ENCODE results near the gene VPS18. TPM values are rescaled to one million over a fixed set of nuclear protein-coding genes. Genes with fewer than 3 reads are reported as not detected.

The VPS18 gene
- total and polyA plus RNA-seq, 2 donors = 10.3 to 12.4 TPM

DNA sequence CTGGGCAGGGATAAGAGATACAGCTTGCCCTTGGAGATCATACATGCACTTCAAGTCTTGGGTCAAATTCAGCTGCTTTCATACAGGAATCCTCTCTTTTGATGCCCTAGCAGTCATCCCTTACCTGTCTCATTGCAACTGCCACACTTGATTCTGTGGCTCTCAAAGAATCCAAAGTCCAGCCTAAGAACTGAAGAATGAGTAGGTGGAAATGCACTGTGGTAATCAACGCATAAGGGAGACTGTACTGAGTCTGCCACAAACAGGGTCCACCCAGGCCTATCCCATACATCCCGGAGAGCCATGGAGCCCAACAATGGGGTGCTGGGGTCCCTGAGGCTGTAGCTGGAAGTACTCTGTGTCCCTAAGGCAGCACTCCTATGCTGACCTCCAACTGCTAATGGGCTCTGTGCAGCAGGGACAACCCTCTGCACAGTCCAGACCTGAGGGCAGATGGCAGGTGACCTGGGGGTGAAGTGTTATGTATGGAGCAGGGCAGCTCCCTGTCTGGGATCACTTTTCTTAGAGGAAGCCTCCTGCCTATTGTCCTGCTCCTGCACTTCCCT lies 1.7 kb upstream of the VPS18 start:
- Histone ChIP-seq H3K27ac (ENCODE audit: low read depth in 1 of 2, low read length in 1 of 2) (no peak overlapping the region), H3K4me3 (ENCODE audit: low read length in 2 of 2) (no peak overlapping the region), H3K9me3 (ENCODE audit: control insufficient read depth in 2 of 2, insufficient read depth in 1 of 2, low read length in 1 of 2) (no peaks in the 10 kb centered on the region), H3K27me3 (ENCODE audit: control insufficient read depth in 2 of 2, insufficient read depth in 1 of 2, low read length in 1 of 2) (peaks cover 0 to 16% of the 10 kb centered on the region in 2 donors), H3K4me1 (ENCODE audit: control insufficient read depth in 2 of 2, insufficient read depth in 2 of 2, low read length in 2 of 2) (peaks cover 10 to 22% of the 10 kb centered on the region in 2 donors), H3K36me3 (ENCODE audit: control insufficient read depth in 2 of 2, insufficient read depth in 2 of 2, low read length in 1 of 2) (peaks cover 3 to 4% of the 10 kb centered on the region in 2 donors)
- DNase-seq (ENCODE audit: low read depth in 6 of 9, low spot score in 9 of 9) = no peak
- WGBS = 97% methylated on average over 2 of the region's 2 CpGs

DNA sequence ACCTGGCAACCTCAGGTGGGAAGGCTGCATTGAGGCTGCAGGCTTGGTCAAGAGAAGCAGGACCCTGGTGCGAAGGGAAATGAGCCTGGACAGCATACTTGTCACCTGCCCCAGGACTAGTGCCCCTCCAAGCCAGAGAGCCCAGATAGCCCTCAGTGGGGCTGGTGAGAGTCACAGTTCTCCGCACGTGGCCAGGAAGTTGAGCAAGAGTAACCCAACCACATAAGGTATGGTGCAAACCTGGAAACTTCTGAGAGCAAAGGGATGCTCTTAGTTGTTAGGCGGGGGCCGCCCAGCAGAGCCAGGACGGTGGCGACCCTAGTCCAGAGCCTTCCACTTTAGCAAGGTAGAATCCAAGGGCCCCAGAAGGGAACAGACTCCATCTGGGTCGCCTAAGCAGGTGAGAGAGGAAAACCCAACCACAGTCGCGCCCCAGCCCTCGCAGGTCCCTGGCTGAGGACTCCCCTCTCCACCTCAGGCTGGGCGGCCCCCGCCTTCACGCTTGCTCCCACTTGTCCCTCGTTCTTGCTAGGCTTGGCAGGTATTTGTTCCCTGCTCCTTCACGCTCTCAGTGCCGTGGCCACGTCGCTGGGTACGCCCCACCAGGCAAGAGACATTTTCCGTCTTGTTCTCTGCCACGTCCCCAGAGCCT lies 1.1 kb upstream of the VPS18 start:
- H3K27ac ChIP-seq (ENCODE audit: low read depth in 1 of 2, low read length in 1 of 2) = no peak overlapping the region
- no peaks in the 10 kb centered on the region for H3K9me3 ChIP-seq (ENCODE audit: control insufficient read depth in 2 of 2, insufficient read depth in 1 of 2, low read length in 1 of 2)
- H3K27me3 ChIP-seq (ENCODE audit: control insufficient read depth in 2 of 2, insufficient read depth in 1 of 2, low read length in 1 of 2) = peaks cover 0 to 16% of the 10 kb centered on the region in 2 donors
- H3K36me3 ChIP-seq (ENCODE audit: control insufficient read depth in 2 of 2, insufficient read depth in 2 of 2, low read length in 1 of 2) = peaks cover 3 to 4% of the 10 kb centered on the region in 2 donors
- no peak for DNase-seq (ENCODE audit: low read depth in 6 of 9, low spot score in 9 of 9)
- 88% methylated on average over 22 of the region's 22 CpGs for WGBS
- peaks cover 10 to 22% of the 10 kb centered on the region in 2 donors for H3K4me1 ChIP-seq (ENCODE audit: control insufficient read depth in 2 of 2, insufficient read depth in 2 of 2, low read length in 2 of 2)
- H3K4me3 ChIP-seq (ENCODE audit: low read length in 2 of 2) = no peak overlapping the region

DNA sequence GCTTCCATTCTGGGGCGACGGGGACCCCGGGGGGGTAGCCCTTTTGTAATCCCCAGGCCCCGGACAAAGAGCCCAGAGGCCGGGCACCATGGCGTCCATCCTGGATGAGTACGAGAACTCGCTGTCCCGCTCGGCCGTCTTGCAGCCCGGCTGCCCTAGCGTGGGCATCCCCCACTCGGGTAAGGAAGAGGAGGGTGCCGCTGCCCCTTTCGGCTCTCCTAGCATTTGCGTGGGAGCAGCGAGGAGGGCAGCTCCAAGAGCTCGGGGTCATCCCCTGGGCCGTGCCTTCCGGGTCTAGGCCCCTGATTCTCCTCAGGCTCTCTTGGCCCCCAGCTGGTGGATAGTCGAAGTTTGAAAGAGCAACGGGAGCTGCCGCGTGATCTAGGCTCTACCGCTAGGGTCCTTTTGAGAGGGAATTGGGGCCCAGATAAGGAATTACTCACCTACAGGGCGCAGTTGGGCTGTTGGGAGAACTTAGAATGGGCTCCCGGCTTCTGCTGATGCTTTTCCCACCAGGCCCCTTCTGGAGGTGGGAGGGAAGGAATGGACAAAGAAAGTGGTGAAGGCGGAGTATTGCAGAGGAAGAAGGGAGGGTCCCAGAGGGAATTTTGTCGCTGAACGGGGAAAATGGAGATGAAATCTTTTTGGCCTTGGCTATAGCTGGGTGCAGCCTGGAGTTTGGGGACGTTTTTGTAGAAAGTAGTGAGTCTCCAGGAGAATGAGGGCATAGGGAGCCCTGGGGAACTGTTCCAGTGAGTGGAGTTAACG lies 615 bp downstream of the VPS18 start:
- H3K4me3 ChIP-seq (ENCODE audit: low read length in 2 of 2) = peak overlapping the region; percentile 85 to 91
- WGBS = 4% methylated on average over 33 of the region's 33 CpGs
- peaks cover 0 to 16% of the 10 kb centered on the region in 2 donors for H3K27me3 ChIP-seq (ENCODE audit: control insufficient read depth in 2 of 2, insufficient read depth in 1 of 2, low read length in 1 of 2)
- peak overlapping the region; percentile 68 to 69 for H3K27ac ChIP-seq (ENCODE audit: low read depth in 1 of 2, low read length in 1 of 2)
- no peaks in the 10 kb centered on the region for H3K9me3 ChIP-seq (ENCODE audit: control insufficient read depth in 2 of 2, insufficient read depth in 1 of 2, low read length in 1 of 2)
- peaks cover 16 to 18% of the 10 kb centered on the region in 2 donors for H3K36me3 ChIP-seq (ENCODE audit: control insufficient read depth in 2 of 2, insufficient read depth in 2 of 2, low read length in 1 of 2)
- DNase-seq (ENCODE audit: low read depth in 6 of 9, low spot score in 9 of 9) = peak in 3 of 9 donors; percentile 42 to 72 (median 47)
- peaks cover 10 to 22% of the 10 kb centered on the region in 2 donors for H3K4me1 ChIP-seq (ENCODE audit: control insufficient read depth in 2 of 2, insufficient read depth in 2 of 2, low read length in 2 of 2)

DNA sequence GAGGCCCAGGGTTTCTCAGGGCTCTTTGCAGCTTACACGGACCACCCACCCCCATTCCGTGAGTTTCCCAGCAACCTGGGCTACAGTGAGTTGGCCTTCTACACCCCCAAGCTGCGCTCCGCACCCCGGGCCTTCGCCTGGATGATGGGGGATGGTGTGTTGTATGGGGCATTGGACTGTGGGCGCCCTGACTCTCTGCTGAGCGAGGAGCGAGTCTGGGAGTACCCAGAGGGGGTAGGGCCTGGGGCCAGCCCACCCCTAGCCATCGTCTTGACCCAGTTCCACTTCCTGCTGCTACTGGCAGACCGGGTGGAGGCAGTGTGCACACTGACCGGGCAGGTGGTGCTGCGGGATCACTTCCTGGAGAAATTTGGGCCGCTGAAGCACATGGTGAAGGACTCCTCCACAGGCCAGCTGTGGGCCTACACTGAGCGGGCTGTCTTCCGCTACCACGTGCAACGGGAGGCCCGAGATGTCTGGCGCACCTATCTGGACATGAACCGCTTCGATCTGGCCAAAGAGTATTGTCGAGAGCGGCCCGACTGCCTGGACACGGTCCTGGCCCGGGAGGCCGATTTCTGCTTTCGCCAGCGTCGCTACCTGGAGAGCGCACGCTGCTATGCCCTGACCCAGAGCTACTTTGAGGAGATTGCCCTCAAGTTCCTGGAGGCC lies 5.4 kb downstream of the VPS18 start:
- no peak overlapping the region for H3K27ac ChIP-seq (ENCODE audit: low read depth in 1 of 2, low read length in 1 of 2)
- 97% methylated on average over 33 of the region's 33 CpGs for WGBS
- H3K36me3 ChIP-seq (ENCODE audit: control insufficient read depth in 2 of 2, insufficient read depth in 2 of 2, low read length in 1 of 2) = peaks cover 41 to 47% of the 10 kb centered on the region in 2 donors
- H3K27me3 ChIP-seq (ENCODE audit: control insufficient read depth in 2 of 2, insufficient read depth in 1 of 2, low read length in 1 of 2) = no peaks in the 10 kb centered on the region
- H3K4me1 ChIP-seq (ENCODE audit: control insufficient read depth in 2 of 2, insufficient read depth in 2 of 2, low read length in 2 of 2) = peaks cover 22 to 33% of the 10 kb centered on the region in 2 donors
- DNase-seq (ENCODE audit: low read depth in 6 of 9, low spot score in 9 of 9) = no peak
- H3K4me3 ChIP-seq (ENCODE audit: low read length in 2 of 2) = no peak overlapping the region
- no peaks in the 10 kb centered on the region for H3K9me3 ChIP-seq (ENCODE audit: control insufficient read depth in 2 of 2, insufficient read depth in 1 of 2, low read length in 1 of 2)

DNA sequence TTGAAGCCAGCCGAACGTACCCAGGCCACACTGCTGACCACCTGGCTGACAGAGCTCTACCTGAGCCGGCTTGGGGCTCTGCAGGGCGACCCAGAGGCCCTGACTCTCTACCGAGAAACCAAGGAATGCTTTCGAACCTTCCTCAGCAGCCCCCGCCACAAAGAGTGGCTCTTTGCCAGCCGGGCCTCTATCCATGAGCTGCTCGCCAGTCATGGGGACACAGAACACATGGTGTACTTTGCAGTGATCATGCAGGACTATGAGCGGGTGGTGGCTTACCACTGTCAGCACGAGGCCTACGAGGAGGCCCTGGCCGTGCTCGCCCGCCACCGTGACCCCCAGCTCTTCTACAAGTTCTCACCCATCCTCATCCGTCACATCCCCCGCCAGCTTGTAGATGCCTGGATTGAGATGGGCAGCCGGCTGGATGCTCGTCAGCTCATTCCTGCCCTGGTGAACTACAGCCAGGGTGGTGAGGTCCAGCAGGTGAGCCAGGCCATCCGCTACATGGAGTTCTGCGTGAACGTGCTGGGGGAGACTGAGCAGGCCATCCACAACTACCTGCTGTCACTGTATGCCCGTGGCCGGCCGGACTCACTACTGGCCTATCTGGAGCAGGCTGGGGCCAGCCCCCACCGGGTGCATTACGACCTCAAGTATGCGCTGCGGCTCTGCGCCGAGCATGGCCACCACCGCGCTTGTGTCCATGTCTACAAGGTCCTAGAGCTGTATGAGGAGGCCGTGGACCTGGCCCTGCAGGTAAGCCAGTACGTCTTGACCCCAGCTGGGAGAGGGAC lies 6.2 kb downstream of the VPS18 start:
- WGBS = 97% methylated on average over 36 of the region's 36 CpGs
- Histone ChIP-seq H3K4me1 (ENCODE audit: control insufficient read depth in 2 of 2, insufficient read depth in 2 of 2, low read length in 2 of 2) (peaks cover 15 to 27% of the 10 kb centered on the region in 2 donors), H3K27ac (ENCODE audit: low read depth in 1 of 2, low read length in 1 of 2) (no peak overlapping the region)

DNA sequence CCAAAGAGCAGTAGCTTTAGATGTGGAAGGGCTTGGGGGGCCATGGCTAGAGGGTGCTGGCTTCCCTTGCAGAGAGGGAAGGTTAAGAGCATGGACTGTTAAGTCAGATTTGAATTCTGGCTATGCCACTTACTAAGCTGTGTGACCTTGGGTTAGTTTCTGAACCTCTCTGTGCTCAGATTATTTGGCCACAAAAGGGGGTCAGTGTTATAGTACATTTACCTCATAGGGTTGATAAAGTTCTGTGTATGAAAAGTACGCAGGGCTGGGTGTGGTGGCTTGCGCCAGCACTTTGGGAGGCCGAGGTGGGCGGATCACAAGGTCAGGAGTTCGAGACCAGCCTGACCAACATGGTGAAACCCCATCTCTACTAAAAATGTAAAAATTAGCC lies 6.8 kb downstream of the VPS18 start:
- Histone ChIP-seq H3K4me1 (ENCODE audit: control insufficient read depth in 2 of 2, insufficient read depth in 2 of 2, low read length in 2 of 2) (peaks cover 13 to 26% of the 10 kb centered on the region in 2 donors), H3K4me3 (ENCODE audit: low read length in 2 of 2) (no peak overlapping the region), H3K36me3 (ENCODE audit: control insufficient read depth in 2 of 2, insufficient read depth in 2 of 2, low read length in 1 of 2) (peaks cover 42 to 49% of the 10 kb centered on the region in 2 donors), H3K9me3 (ENCODE audit: control insufficient read depth in 2 of 2, insufficient read depth in 1 of 2, low read length in 1 of 2) (no peaks in the 10 kb centered on the region), H3K27ac (ENCODE audit: low read depth in 1 of 2, low read length in 1 of 2) (no peak overlapping the region), H3K27me3 (ENCODE audit: control insufficient read depth in 2 of 2, insufficient read depth in 1 of 2, low read length in 1 of 2) (no peaks in the 10 kb centered on the region)
- no peak for DNase-seq (ENCODE audit: low read depth in 6 of 9, low spot score in 9 of 9)
- WGBS = 78% methylated on average over 5 of the region's 5 CpGs

More for the DNA sequence above, 6.2 kb downstream of the VPS18 start:
- peaks cover 44 to 51% of the 10 kb centered on the region in 2 donors for H3K36me3 ChIP-seq (ENCODE audit: control insufficient read depth in 2 of 2, insufficient read depth in 2 of 2, low read length in 1 of 2)
- DNase-seq (ENCODE audit: low read depth in 6 of 9, low spot score in 9 of 9) = no peak
- no peaks in the 10 kb centered on the region for H3K9me3 ChIP-seq (ENCODE audit: control insufficient read depth in 2 of 2, insufficient read depth in 1 of 2, low read length in 1 of 2)
- H3K27me3 ChIP-seq (ENCODE audit: control insufficient read depth in 2 of 2, insufficient read depth in 1 of 2, low read length in 1 of 2) = no peaks in the 10 kb centered on the region
- no peak overlapping the region for H3K4me3 ChIP-seq (ENCODE audit: low read length in 2 of 2)

DNA sequence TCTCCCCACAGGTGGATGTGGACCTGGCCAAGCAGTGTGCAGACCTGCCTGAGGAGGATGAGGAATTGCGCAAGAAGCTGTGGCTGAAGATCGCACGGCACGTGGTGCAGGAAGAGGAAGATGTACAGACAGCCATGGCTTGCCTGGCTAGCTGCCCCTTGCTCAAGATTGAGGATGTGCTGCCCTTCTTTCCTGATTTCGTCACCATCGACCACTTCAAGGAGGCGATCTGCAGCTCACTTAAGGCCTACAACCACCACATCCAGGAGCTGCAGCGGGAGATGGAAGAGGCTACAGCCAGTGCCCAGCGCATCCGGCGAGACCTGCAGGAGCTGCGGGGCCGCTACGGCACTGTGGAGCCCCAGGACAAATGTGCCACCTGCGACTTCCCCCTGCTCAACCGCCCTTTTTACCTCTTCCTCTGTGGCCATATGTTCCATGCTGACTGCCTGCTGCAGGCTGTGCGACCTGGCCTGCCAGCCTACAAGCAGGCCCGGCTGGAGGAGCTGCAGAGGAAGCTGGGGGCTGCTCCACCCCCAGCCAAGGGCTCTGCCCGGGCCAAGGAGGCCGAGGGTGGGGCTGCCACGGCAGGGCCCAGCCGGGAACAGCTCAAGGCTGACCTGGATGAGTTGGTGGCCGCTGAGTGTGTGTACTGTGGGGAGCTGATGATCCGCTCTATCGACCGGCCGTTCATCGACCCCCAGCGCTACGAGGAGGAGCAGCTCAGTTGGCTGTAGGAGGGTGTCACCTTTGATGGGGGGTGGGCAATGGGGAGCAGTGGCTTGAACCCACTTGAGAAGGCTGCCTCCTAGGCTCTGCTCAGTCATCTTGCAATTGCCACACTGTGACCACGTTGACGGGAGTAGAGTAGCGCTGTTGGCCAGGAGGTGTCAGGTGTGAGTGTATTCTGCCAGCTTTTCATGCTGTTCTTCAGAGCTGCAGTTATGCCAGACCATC lies 8.6 kb downstream of the VPS18 start:
- 32% methylated on average over 33 of the region's 33 CpGs for WGBS
- H3K36me3 ChIP-seq (ENCODE audit: control insufficient read depth in 2 of 2, insufficient read depth in 2 of 2, low read length in 1 of 2) = peaks cover 40 to 49% of the 10 kb centered on the region in 2 donors

More for the DNA sequence above, 8.6 kb downstream of the VPS18 start:
- Histone ChIP-seq H3K27ac (ENCODE audit: low read depth in 1 of 2, low read length in 1 of 2) (peak overlapping the region in 1 of 2 donors; percentile 38), H3K27me3 (ENCODE audit: control insufficient read depth in 2 of 2, insufficient read depth in 1 of 2, low read length in 1 of 2) (no peaks in the 10 kb centered on the region), H3K4me1 (ENCODE audit: control insufficient read depth in 2 of 2, insufficient read depth in 2 of 2, low read length in 2 of 2) (peaks cover 23 to 44% of the 10 kb centered on the region in 2 donors), H3K9me3 (ENCODE audit: control insufficient read depth in 2 of 2, insufficient read depth in 1 of 2, low read length in 1 of 2) (peaks cover 0 to 3% of the 10 kb centered on the region in 2 donors), H3K4me3 (ENCODE audit: low read length in 2 of 2) (no peak overlapping the region)
- peak in 2 of 9 donors; percentile 32 to 58 for DNase-seq (ENCODE audit: low read depth in 6 of 9, low spot score in 9 of 9)
